ENCODE results near the gene TRIM44.
"Not testable (repeated sequence)": the region's sequence is repeated elsewhere in the genome, so short reads cannot be mapped to it uniquely, and the experiment has no call there.

The TRIM44 gene

GRCh38 chr11:35822815-35823495 lies 160.4 kb downstream of the TRIM44 start:
- no peaks in the 10 kb centered on the region for H3K36me3 ChIP-seq (ENCODE audit: control insufficient read depth, insufficient read depth, low read length)
- H3K27me3 ChIP-seq (ENCODE audit: control insufficient read depth, insufficient read depth, low read length), result no peaks in the 10 kb centered on the region
- H3K27ac ChIP-seq (ENCODE audit: low read depth, low read length), result no peak overlapping the region
- no peak overlapping the region for H3K4me3 ChIP-seq (ENCODE audit: low read depth, low read length)
- H3K9me3 ChIP-seq (ENCODE audit: control insufficient read depth, insufficient read depth, low read length), result no peaks in the 10 kb centered on the region
- peaks cover 3% of the 10 kb centered on the region for H3K4me1 ChIP-seq (ENCODE audit: control insufficient read depth, insufficient read depth, low read length)
- no peak overlapping the region for H3K9ac ChIP-seq (ENCODE audit: low read depth, low read length)

DNA sequence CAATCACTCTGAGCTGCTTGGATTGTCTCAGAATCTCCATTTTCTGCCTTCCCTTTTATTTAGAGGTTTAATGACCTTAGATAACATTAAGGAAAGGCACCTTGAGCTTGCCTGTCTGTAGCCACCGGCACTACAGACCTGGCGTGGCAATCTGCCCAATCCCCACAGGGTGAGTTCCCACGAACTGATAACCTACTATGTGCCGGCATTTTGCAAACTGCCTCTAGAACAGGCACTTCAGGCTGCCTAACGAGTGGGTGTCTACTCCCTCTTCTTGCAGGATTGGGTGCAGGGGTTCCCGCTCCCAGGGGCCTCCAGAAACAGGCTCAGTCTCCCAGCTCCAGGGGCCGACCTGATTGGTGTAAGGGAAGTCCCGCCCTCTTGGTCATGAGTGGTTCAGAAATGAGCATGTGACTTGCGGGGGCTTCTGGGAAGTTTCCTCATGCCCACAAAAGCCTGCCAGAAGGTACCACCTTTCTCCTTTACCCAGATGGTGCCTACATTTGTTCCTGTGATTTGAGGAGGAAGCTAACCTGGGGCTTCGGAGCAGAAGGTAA lies 161.2 kb downstream of the TRIM44 start:
- Histone ChIP-seq H3K36me3 (ENCODE audit: control insufficient read depth, insufficient read depth, low read length) (no peaks in the 10 kb centered on the region), H3K9ac (ENCODE audit: low read depth, low read length) (no peak overlapping the region), H3K27ac (ENCODE audit: low read depth, low read length) (no peak overlapping the region)

GRCh38 chr11:35825386-35825785 lies 162.8 kb downstream of the TRIM44 start:
- Histone ChIP-seq H3K4me3 (ENCODE audit: low read depth, low read length) (no peak overlapping the region), H3K9ac (ENCODE audit: low read depth, low read length) (no peak overlapping the region), H3K27me3 (ENCODE audit: control insufficient read depth, insufficient read depth, low read length) (no peaks in the 10 kb centered on the region), H3K27ac (ENCODE audit: low read depth, low read length) (no peak overlapping the region), H3K36me3 (ENCODE audit: control insufficient read depth, insufficient read depth, low read length) (no peaks in the 10 kb centered on the region), H3K4me1 (ENCODE audit: control insufficient read depth, insufficient read depth, low read length) (peaks cover 3% of the 10 kb centered on the region), H3K9me3 (ENCODE audit: control insufficient read depth, insufficient read depth, low read length) (no peaks in the 10 kb centered on the region)

More for the DNA sequence above, 161.2 kb downstream of the TRIM44 start:
- Histone ChIP-seq H3K4me1 (ENCODE audit: control insufficient read depth, insufficient read depth, low read length) (peaks cover 3% of the 10 kb centered on the region), H3K27me3 (ENCODE audit: control insufficient read depth, insufficient read depth, low read length) (no peaks in the 10 kb centered on the region), H3K4me3 (ENCODE audit: low read depth, low read length) (no peak overlapping the region), H3K9me3 (ENCODE audit: control insufficient read depth, insufficient read depth, low read length) (no peaks in the 10 kb centered on the region)

DNA sequence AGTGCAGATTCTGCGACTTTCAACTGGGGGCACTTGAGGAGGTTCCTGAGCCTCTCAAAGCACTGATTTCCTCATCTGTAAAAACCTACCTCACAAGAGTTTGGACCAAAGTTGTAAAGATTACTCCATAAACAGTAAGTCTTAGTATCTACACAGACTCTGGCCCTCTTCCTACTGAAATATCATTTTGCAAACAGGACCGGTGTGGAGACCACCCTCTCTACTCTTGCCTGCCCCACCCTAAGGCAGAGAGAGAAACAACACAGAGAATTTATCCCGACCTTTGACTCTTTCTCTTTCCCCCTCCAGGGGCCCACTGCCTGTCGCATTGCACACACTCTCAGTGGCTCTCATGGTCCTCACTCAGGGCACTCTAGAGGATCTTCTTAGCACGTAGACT lies 163.4 kb downstream of the TRIM44 start:
- H3K27ac ChIP-seq (ENCODE audit: low read depth, low read length), result no peak overlapping the region
- no peak overlapping the region for H3K4me3 ChIP-seq (ENCODE audit: low read depth, low read length)
- H3K27me3 ChIP-seq (ENCODE audit: control insufficient read depth, insufficient read depth, low read length), result no peaks in the 10 kb centered on the region
- peaks cover 3% of the 10 kb centered on the region for H3K4me1 ChIP-seq (ENCODE audit: control insufficient read depth, insufficient read depth, low read length)
- no peaks in the 10 kb centered on the region for H3K9me3 ChIP-seq (ENCODE audit: control insufficient read depth, insufficient read depth, low read length)
- H3K9ac ChIP-seq (ENCODE audit: low read depth, low read length), result no peak overlapping the region
- H3K36me3 ChIP-seq (ENCODE audit: control insufficient read depth, insufficient read depth, low read length), result no peaks in the 10 kb centered on the region

- H3K27ac ChIP-seq (ENCODE audit: low read depth, low read length), result no peak overlapping the region
- H3K4me1 ChIP-seq (ENCODE audit: control insufficient read depth, insufficient read depth, low read length), result peaks cover 3% of the 10 kb centered on the region
- no peaks in the 10 kb centered on the region for H3K36me3 ChIP-seq (ENCODE audit: control insufficient read depth, insufficient read depth, low read length)
Measured at GRCh38 chr11:35826949-35827348, 164.4 kb downstream of the TRIM44 start.

DNA sequence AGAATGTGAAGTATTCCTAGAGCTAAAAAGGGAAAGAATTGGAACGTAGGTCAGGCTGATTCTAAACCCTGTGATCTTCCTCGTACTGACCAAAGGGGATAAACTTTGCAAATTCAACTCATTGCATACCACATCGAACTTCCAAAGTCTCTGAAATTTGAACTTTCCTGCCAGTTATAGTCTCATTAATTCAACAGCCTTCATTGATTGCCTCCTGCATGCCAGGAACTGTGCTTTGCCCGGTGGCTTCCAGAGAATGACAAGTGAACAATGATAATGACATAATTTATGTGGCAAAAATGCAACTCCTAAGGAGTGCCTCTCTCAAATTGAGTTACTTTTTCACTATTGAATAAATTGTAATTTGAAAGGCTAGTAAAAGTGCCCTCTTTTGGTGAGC lies 173.6 kb downstream of the TRIM44 start:
- Histone ChIP-seq H3K27me3 (ENCODE audit: control insufficient read depth, insufficient read depth, low read length) (no peaks in the 10 kb centered on the region), H3K4me3 (ENCODE audit: low read depth, low read length) (no peak overlapping the region), H3K9ac (ENCODE audit: low read depth, low read length) (no peak overlapping the region), H3K27ac (ENCODE audit: low read depth, low read length) (no peak overlapping the region), H3K9me3 (ENCODE audit: control insufficient read depth, insufficient read depth, low read length) (peaks cover 12% of the 10 kb centered on the region), H3K4me1 (ENCODE audit: control insufficient read depth, insufficient read depth, low read length) (no peaks in the 10 kb centered on the region), H3K36me3 (ENCODE audit: control insufficient read depth, insufficient read depth, low read length) (no peaks in the 10 kb centered on the region)

More at GRCh38 chr11:35826949-35827348, 164.4 kb downstream of the TRIM44 start:
- H3K4me3 ChIP-seq (ENCODE audit: low read depth, low read length), result no peak overlapping the region
- H3K9ac ChIP-seq (ENCODE audit: low read depth, low read length), result no peak overlapping the region
- H3K9me3 ChIP-seq (ENCODE audit: control insufficient read depth, insufficient read depth, low read length), result no peaks in the 10 kb centered on the region
- H3K27me3 ChIP-seq (ENCODE audit: control insufficient read depth, insufficient read depth, low read length), result no peaks in the 10 kb centered on the region

DNA sequence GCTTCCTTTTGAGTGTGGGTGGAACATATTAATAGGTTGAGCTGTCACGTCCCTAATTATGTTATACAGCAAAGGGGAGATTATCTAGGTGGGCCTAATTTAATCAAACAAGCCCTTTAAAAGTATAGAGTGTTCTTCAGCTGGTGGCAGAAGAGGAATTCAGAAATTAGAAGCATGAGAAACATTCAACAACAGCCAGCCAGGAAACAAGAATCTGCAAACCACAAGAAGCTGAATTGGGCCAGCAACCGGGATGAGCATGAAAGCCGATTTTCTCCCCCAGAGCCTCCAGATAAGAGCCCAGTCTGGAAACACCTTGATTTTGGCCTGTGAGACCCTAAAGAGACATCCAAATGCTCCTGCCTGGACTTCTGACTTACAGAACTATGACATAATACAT lies 175.5 kb downstream of the TRIM44 start:
- no peak overlapping the region for H3K9ac ChIP-seq (ENCODE audit: low read depth, low read length)
- no peaks in the 10 kb centered on the region for H3K36me3 ChIP-seq (ENCODE audit: control insufficient read depth, insufficient read depth, low read length)
- peaks cover 12% of the 10 kb centered on the region for H3K9me3 ChIP-seq (ENCODE audit: control insufficient read depth, insufficient read depth, low read length)
- H3K27me3 ChIP-seq (ENCODE audit: control insufficient read depth, insufficient read depth, low read length), result no peaks in the 10 kb centered on the region
- no peak overlapping the region for H3K4me3 ChIP-seq (ENCODE audit: low read depth, low read length)
- no peaks in the 10 kb centered on the region for H3K4me1 ChIP-seq (ENCODE audit: control insufficient read depth, insufficient read depth, low read length)
- no peak overlapping the region for H3K27ac ChIP-seq (ENCODE audit: low read depth, low read length)

- H3K9ac ChIP-seq (ENCODE audit: low read depth, low read length); H3K27ac ChIP-seq (ENCODE audit: low read depth, low read length); H3K4me3 ChIP-seq (ENCODE audit: low read depth, low read length); H3K4me1 ChIP-seq (ENCODE audit: control insufficient read depth, insufficient read depth, low read length); H3K36me3 ChIP-seq (ENCODE audit: control insufficient read depth, insufficient read depth, low read length); H3K27me3 ChIP-seq (ENCODE audit: control insufficient read depth, insufficient read depth, low read length): not testable (repeated sequence)
- peaks cover 12% of the 10 kb centered on the region for H3K9me3 ChIP-seq (ENCODE audit: control insufficient read depth, insufficient read depth, low read length)
Measured at GRCh38 chr11:35838697-35839367, 176.3 kb downstream of the TRIM44 start.

- no peak overlapping the region for H3K9ac ChIP-seq (ENCODE audit: low read depth, low read length)
- no peaks in the 10 kb centered on the region for H3K27me3 ChIP-seq (ENCODE audit: control insufficient read depth, insufficient read depth, low read length)
- H3K27ac ChIP-seq (ENCODE audit: low read depth, low read length), result no peak overlapping the region
- H3K36me3 ChIP-seq (ENCODE audit: control insufficient read depth, insufficient read depth, low read length), result no peaks in the 10 kb centered on the region
- no peaks in the 10 kb centered on the region for H3K4me1 ChIP-seq (ENCODE audit: control insufficient read depth, insufficient read depth, low read length)
- H3K9me3 ChIP-seq (ENCODE audit: control insufficient read depth, insufficient read depth, low read length), result peaks cover 12% of the 10 kb centered on the region
- H3K4me3 ChIP-seq (ENCODE audit: low read depth, low read length), result no peak overlapping the region
Measured at GRCh38 chr11:35839368-35840161, 177.0 kb downstream of the TRIM44 start.

- Histone ChIP-seq H3K9ac (ENCODE audit: low read depth, low read length) (no peak overlapping the region), H3K4me3 (ENCODE audit: low read depth, low read length) (no peak overlapping the region), H3K36me3 (ENCODE audit: control insufficient read depth, insufficient read depth, low read length) (no peaks in the 10 kb centered on the region), H3K9me3 (ENCODE audit: control insufficient read depth, insufficient read depth, low read length) (peaks cover 12% of the 10 kb centered on the region), H3K4me1 (ENCODE audit: control insufficient read depth, insufficient read depth, low read length) (no peaks in the 10 kb centered on the region), H3K27me3 (ENCODE audit: control insufficient read depth, insufficient read depth, low read length) (no peaks in the 10 kb centered on the region), H3K27ac (ENCODE audit: low read depth, low read length) (no peak overlapping the region)
Measured at GRCh38 chr11:35841733-35842132, 179.2 kb downstream of the TRIM44 start.

DNA sequence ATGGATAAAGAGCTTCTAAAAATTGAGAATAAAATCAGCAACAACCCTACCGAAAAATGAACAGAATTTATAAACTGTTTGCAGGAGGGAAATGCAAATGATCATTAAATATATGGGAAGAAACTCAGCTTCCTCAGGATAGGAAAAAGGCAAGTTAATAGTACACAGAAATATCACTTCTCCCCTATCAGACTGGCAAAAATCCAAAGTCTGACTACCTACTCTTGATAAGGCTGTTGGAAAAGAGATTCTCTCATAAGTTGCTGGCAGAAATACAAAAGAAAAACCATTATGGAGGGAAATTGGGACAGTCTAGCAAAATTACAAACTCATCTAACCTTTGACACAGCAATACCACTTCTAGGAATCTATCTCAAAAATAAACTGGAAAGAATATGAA lies 180.4 kb downstream of the TRIM44 start:
- H3K9me3 ChIP-seq (ENCODE audit: control insufficient read depth, insufficient read depth, low read length), result peaks cover 12% of the 10 kb centered on the region
- no peak overlapping the region for H3K27ac ChIP-seq (ENCODE audit: low read depth, low read length)
- H3K36me3 ChIP-seq (ENCODE audit: control insufficient read depth, insufficient read depth, low read length), result no peaks in the 10 kb centered on the region
- no peak overlapping the region for H3K9ac ChIP-seq (ENCODE audit: low read depth, low read length)
- no peaks in the 10 kb centered on the region for H3K4me1 ChIP-seq (ENCODE audit: control insufficient read depth, insufficient read depth, low read length)
- no peaks in the 10 kb centered on the region for H3K27me3 ChIP-seq (ENCODE audit: control insufficient read depth, insufficient read depth, low read length)
- no peak overlapping the region for H3K4me3 ChIP-seq (ENCODE audit: low read depth, low read length)

Measured in HUES48 (cell line).